PC-9 (cell line): ENCODE data around the gene NUP54. TPM values are rescaled to one million over a fixed set of nuclear protein-coding genes. Genes with fewer than 3 reads are reported as not detected.

Experiments
- BruUV-seq: library from RNA; stranded (reverse); fragments of 400-500 nt; replicated peaks from 2 replicates; lab custom pipeline; 2021; lab: Mats Ljungman, UMichigan
- CTCF ChIA-PET: fragments of 300-600 bp; sonication (Branson Sonifier 250); formaldehyde crosslinking; loops from one replicate; lab custom pipeline; 2022; ENCODE audit warnings: antibody characterized with exemption; lab: Charles Lee
- POLR2A ChIA-PET: fragments of 300-600 bp; sonication (Branson Sonifier 250); formaldehyde crosslinking; loops from one replicate; lab custom pipeline; 2022; ENCODE audit warnings: antibody characterized with exemption; ENCODE audit not compliant: unreplicated experiment; lab: Charles Lee
- DNase-seq, 2 experiments: peaks; one replicate each; pipeline versions ENCODE4 v3.0.0 to v3.0.0-alpha.2; 2015 to 2022; ENCODE audit warnings: mixed read lengths in 1 of 2
- H2AFZ ChIP-seq: fragments of 200-600 bp; sonication (generic); 2 replicates; pipeline ENCODE4 v1.8.1; 2017; ENCODE audit warnings: antibody characterized with exemption
- H3F3A ChIP-seq: fragments of 200-600 bp; sonication (generic); 2 replicates; pipeline ENCODE4 v1.8.1; 2017; ENCODE audit warnings: antibody characterized with exemption, mild to moderate bottlenecking, low read depth; ENCODE audit not compliant: insufficient read depth
- H3K27ac ChIP-seq: fragments of 200-600 bp; sonication (generic); 2 replicates; pipeline ENCODE4 v1.6.1; 2016; ENCODE audit warnings: mixed run types
- H3K27me3 ChIP-seq: fragments of 200-600 bp; sonication (generic); 2 replicates; pipeline ENCODE4 v1.6.1; 2016; ENCODE audit warnings: low read depth, mixed run types; ENCODE audit not compliant: insufficient read depth
- H3K36me3 ChIP-seq: fragments of 200-600 bp; sonication (generic); 2 replicates; pipeline ENCODE4 v1.6.1; 2016; ENCODE audit warnings: low read depth, mixed run types
- H3K4me1 ChIP-seq: fragments of 200-600 bp; sonication (generic); replicated peaks from 2 replicates; pipeline ENCODE4 v1.6.1; 2016; ENCODE audit warnings: mixed run types; ENCODE audit not compliant: insufficient read depth
- H3K4me2 ChIP-seq: fragments of 200-600 bp; sonication (generic); 2 replicates; pipeline ENCODE4 v1.6.1; 2017; ENCODE audit warnings: mixed run types
- H3K4me3 ChIP-seq: fragments of 200-600 bp; sonication (generic); 2 replicates; pipeline ENCODE4 v1.6.1; 2016; ENCODE audit warnings: mixed run types
- H3K79me2 ChIP-seq: fragments of 200-600 bp; sonication (generic); 2 replicates; pipeline ENCODE4 v1.6.1; 2017; ENCODE audit warnings: low read depth, mixed run types
- H3K9me2 ChIP-seq: fragments of 200-600 bp; sonication (generic); 2 replicates; pipeline ENCODE4 v1.8.1; 2017; ENCODE audit warnings: mild to moderate bottlenecking; ENCODE audit not compliant: insufficient read depth
- H3K9me3 ChIP-seq: fragments of 200-600 bp; sonication (generic); 2 replicates; pipeline ENCODE4 v1.8.1; 2016; ENCODE audit warnings: low read depth; ENCODE audit not compliant: insufficient read depth
- H4K20me1 ChIP-seq: fragments of 200-600 bp; sonication (generic); 2 replicates; pipeline ENCODE4 v1.8.1; 2017; ENCODE audit not compliant: insufficient read depth
- EZH2 ChIP-seq: fragments of 200-600 bp; sonication (generic); IDR thresholded peaks from 2 replicates; pipeline ENCODE4 v1.8.0; 2017; ENCODE audit warnings: antibody characterized with exemption, low read depth
- intact Hi-C: fragments of 100-400 bp; cut with micrococcal nuclease; formaldehyde crosslinking; loops from one replicate; pipeline ENCODE4 v1.10.0; 2022; ENCODE audit not compliant: unreplicated experiment
- total RNA-seq: library from RNA; stranded (reverse); gene quantifications from 2 replicates; pipeline ENCODE4 v1.2.3, GENCODE V29; 2021
- TF ChIP-seq, protein P1 (sequence below): fragments of 200-600 bp; sonication (generic); conservative IDR thresholded peaks from 2 replicates; pipeline ENCODE4 v1.6.1; 2017; ENCODE audit warnings: mixed run types, antibody characterized with exemption, mild to moderate bottlenecking, moderate library complexity

NUP54 gene
- total RNA-seq, 1 experiment from 2014 or later, result 30.9 TPM

DNA sequence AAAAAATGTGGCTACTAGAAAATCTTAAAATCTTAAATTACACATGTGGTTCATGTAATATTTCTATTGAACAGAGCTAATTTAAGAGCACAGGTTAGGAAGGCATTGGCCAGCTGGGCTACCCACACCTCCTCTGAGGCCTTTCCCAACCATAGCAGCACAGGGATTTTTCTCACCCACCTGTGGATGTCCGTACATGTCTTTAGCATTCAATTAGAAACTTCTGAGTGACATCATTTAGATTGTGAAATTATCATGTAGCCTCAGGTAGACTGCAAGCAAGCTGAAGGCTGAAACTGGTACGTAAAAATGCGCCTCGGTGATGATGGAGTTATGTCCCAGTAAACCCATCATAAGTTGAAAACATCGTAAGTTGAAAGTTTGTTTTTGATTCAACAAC, 34.3 kb upstream of the NUP54 start:
- no peaks in the 10 kb centered on the region for H3K36me3 ChIP-seq
- H3K4me2 ChIP-seq, result no peak overlapping the region
- no peaks in the 10 kb centered on the region for H4K20me1 ChIP-seq
- TF ChIP-seq EZH2, result no peak
- TF ChIP-seq, protein P1, sequence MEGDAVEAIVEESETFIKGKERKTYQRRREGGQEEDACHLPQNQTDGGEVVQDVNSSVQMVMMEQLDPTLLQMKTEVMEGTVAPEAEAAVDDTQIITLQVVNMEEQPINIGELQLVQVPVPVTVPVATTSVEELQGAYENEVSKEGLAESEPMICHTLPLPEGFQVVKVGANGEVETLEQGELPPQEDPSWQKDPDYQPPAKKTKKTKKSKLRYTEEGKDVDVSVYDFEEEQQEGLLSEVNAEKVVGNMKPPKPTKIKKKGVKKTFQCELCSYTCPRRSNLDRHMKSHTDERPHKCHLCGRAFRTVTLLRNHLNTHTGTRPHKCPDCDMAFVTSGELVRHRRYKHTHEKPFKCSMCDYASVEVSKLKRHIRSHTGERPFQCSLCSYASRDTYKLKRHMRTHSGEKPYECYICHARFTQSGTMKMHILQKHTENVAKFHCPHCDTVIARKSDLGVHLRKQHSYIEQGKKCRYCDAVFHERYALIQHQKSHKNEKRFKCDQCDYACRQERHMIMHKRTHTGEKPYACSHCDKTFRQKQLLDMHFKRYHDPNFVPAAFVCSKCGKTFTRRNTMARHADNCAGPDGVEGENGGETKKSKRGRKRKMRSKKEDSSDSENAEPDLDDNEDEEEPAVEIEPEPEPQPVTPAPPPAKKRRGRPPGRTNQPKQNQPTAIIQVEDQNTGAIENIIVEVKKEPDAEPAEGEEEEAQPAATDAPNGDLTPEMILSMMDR, result no peak
- no peaks in the 10 kb centered on the region for H3K9me3 ChIP-seq
- no TSS peak for BruUV-seq
- POLR2A ChIA-PET, result no interaction called here
- no peaks in the 10 kb centered on the region for H3K4me1 ChIP-seq
- no peak overlapping the region for H3K4me3 ChIP-seq
- H3F3A ChIP-seq, result no peaks in the 10 kb centered on the region
- no peak for DNase-seq
- H3K27ac ChIP-seq, result no peak overlapping the region
- H3K9me2 ChIP-seq, result no peaks in the 10 kb centered on the region
- intact Hi-C loops, result loop anchor here (5.0 kb wide), 1 partner anchor 125 kb away; the partner anchor contains the start of gene STBD1
- no peak overlapping the region for H2AFZ ChIP-seq
- CTCF ChIA-PET, result no interaction called here
- H3K79me2 ChIP-seq, result 0 out of 2 replicates have a peak, but pooled peaks cover 2% of the 10 kb centered on the region
- H3K27me3 ChIP-seq, result no peaks in the 10 kb centered on the region

DNA sequence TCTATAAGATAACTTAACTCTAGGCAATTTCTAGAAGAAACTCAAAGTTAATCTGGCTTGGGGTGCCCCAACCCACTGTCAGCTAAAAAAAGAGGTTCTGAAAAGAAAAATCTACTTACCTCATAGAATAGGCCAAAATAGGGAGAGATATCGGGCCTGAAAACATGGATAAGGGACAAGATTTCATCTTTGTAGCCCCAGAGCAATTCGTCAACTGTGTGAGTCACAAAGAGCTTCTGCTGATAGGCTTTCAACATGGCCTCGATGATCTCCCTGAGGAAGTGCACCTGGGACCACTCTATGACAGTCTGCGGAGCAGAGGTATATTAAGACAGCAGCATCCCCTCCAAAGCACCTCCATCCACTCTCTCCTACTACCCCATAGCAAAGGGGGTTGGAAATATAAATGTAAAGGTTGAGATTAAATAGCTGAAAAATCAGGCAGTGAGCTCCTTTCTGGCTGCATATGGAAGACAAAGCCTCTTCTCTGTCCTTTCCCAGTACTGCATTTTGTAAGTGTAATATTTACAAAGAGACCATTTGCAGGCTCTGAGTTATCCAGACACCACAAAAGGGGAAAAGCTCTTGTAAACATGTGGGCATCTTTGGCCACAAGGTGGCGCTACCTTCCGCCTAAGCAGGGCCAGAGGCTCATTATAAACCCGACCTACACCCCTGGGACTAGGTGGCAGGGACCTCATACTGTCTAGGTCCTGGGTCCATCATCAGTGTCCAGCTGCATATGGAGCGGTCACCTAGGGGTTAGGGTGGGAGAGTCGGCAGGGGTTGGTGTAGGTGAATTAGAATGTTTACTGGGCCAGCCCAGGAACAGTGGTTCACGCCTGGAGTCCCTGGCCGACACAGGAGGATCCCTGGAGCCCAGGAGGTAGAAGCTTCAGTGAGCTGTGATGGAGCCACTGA, 31.5 kb upstream of the NUP54 start:
- Histone ChIP-seq H3K4me3 (no peak overlapping the region), H3F3A (no peaks in the 10 kb centered on the region), H3K4me2 (no peak overlapping the region), H3K36me3 (peaks cover 11% of the 10 kb centered on the region; the same call in 1 of the 2 replicates), H3K27ac (no peak overlapping the region), H3K9me2 (no peaks in the 10 kb centered on the region), H3K79me2 (no peaks in the 10 kb centered on the region), H3K27me3 (no peaks in the 10 kb centered on the region), H4K20me1 (no peaks in the 10 kb centered on the region), H3K9me3 (no peaks in the 10 kb centered on the region), H3K4me1 (no peaks in the 10 kb centered on the region), H2AFZ (no peak overlapping the region)
- ChIA-PET CTCF (interaction anchor here (0.6 to 2.6 kb wide), 4 partner anchors 72 to 198 kb away, joined by 3 to 23 read pairs (median 3); partner anchors contain the start of gene FAM47E), POLR2A (no interaction called here)
- TF ChIP-seq, protein P1, result peak; percentile 87
- TF ChIP-seq EZH2, result no peak
- intact Hi-C loops, result loop anchor here (1.0 to 5.0 kb wide), 4 partner anchors 72 to 328 kb away; partner anchors contain the start of genes FAM47E and STBD1
- peak in 1 of 2 experiments; percentile 64 for DNase-seq
- no TSS peak for BruUV-seq

DNA sequence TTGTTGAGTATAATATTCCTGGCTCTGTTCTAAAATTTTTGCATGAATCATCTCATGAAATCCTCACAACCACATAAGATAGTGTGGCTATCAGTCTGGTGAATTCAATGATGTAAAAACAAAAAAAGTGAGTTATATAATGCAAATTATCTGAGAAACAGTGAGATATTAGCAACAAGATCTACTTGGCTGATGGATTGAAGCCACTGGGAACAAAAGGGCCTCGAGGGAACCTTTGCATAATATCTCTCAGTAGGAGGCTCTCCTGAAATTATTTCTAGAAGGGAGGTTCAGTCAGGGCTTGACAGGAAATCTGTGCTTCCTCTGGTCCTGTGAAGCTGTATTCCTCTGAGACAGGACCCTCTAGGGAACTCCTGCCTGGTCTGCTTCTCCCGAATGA, 30.1 kb upstream of the NUP54 start:
- BruUV-seq, result no TSS peak
- CTCF ChIA-PET, result interaction anchor here (1.7 kb wide), 1 partner anchor 200 kb away, joined by 5 read pairs; no protein-coding TSS in a partner anchor

More for the DNA sequence above, 30.1 kb upstream of the NUP54 start:
- TF ChIP-seq EZH2, result no peak
- TF ChIP-seq, protein P1, result no peak
- Histone ChIP-seq H3K27ac (no peak overlapping the region), H3K27me3 (no peaks in the 10 kb centered on the region), H3K4me3 (no peak overlapping the region), H3K4me2 (no peak overlapping the region), H3K79me2 (no peaks in the 10 kb centered on the region), H3K9me3 (no peaks in the 10 kb centered on the region), H3K36me3 (peaks cover 11% of the 10 kb centered on the region), H3K4me1 (no peaks in the 10 kb centered on the region), H4K20me1 (no peaks in the 10 kb centered on the region), H3F3A (no peaks in the 10 kb centered on the region), H3K9me2 (no peaks in the 10 kb centered on the region), H2AFZ (no peak overlapping the region)
- DNase-seq, result no peak
- intact Hi-C loops, result loop anchor here (5.0 kb wide), 1 partner anchor 329 kb away; no protein-coding TSS in a partner anchor
- POLR2A ChIA-PET, result interaction anchor here (0.7 kb wide), 1 partner anchor 46 kb away, joined by 3 read pairs; no protein-coding TSS in a partner anchor
